Breast epithelium (tissue), 4 donors: ENCODE results near the gene EPHA6. TPM values are rescaled to one million over a fixed set of nuclear protein-coding genes. Genes with fewer than 3 reads are reported as not detected.

ENCODE experiments used
- DNase-seq, 2 donors: peaks; one replicate each; pipeline ENCODE4 v3.0.0-alpha.2; 2019; ENCODE audit warnings: low spot score in 2 of 2
- H3K27ac ChIP-seq, 2 donors: fragments of 200-600 bp; sonication (generic) in 1 of 2; one replicate each; pipeline ENCODE4 v1.5.1; 2016 to 2019; ENCODE audit warnings: mild to moderate bottlenecking in 1 of 2
- H3K27me3 ChIP-seq, 2 donors: fragments of 200-600 bp; sonication (generic) in 1 of 2; one replicate each; pipeline versions ENCODE4 v1.5.1 to v1.6.0; 2017 to 2019; ENCODE audit warnings: control low read depth in 1 of 2, mild to moderate bottlenecking in 1 of 2
- H3K36me3 ChIP-seq: fragments of 200-600 bp; one replicate; pipeline ENCODE4 v1.5.1; 2019
- H3K4me1 ChIP-seq, 2 donors: fragments of 200-600 bp; sonication (generic); one replicate each; pipeline ENCODE4 v1.5.1; 2016 to 2019; ENCODE audit warnings: control low read depth in 1 of 2
- H3K4me3 ChIP-seq, 3 donors: fragments of 200-600 bp; sonication (generic); 1 replicate in 2 of 3; 2 replicates in 1 of 3; pipeline ENCODE4 v1.5.1; 2016 to 2019; ENCODE audit warnings: mild to moderate bottlenecking in 3 of 3, moderate library complexity in 2 of 3
- H3K9me3 ChIP-seq, 2 donors: fragments of 200-600 bp; sonication (generic) in 1 of 2; one replicate each; pipeline ENCODE4 v1.5.1; 2016 to 2019; ENCODE audit warnings: control low read depth in 1 of 2
- CTCF ChIP-seq, 3 donors: fragments of 450-650 bp; IDR thresholded peaks; one replicate each; pipeline ENCODE4 v1.5.1; 2016 to 2017; ENCODE audit warnings: antibody characterized with exemption in 3 of 3, mild to moderate bottlenecking in 3 of 3, moderate library complexity in 3 of 3
- POLR2A ChIP-seq: fragments of 450-650 bp; IDR thresholded peaks from one replicate; pipeline ENCODE4 v1.6.1; 2016; ENCODE audit warnings: antibody characterized with exemption, mild to moderate bottlenecking, moderate library complexity
- POLR2AphosphoS5 ChIP-seq, 3 donors: sonication (generic); formaldehyde crosslinking; IDR thresholded peaks; one replicate each; pipeline ENCODE4 v1.6.1; 2017; ENCODE audit warnings: antibody characterized with exemption in 3 of 3
- intact Hi-C: fragments of 100-400 bp; cut with DNase I; formaldehyde crosslinking; loops from one replicate; pipeline ENCODE4 v1.15.1; 2023; ENCODE audit warnings: low total_unique reads
- total RNA-seq, 3 donors: library from RNA; depleted of rRNA; stranded (reverse); fragments of >200 nt; gene quantifications; one replicate each; pipeline ENCODE4 v1.1.0, GENCODE V29; 2016

Gene EPHA6
- total RNA-seq, 3 donors from 2014 or later = 0.98 to 1.4 (median 1.2) TPM

DNA sequence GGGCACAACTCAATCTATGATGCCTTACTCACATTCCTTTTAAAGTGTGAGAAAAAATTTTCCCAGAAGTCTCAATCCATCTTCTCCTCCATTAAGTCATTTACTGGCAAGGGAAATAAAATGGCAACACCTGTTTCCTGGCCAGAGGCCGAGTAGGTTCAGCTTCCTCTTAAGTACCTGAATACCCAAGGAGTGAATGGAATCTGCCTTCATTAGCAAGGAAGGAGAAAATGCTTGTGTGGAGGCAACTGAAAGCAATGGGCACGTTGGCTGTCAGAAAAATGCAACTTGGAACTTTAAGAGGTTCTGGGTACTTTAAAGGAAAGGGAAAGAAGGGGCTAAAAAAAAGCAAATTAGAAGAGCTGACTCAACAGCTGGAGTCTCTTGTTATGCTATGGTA is 526.5 kb downstream of the EPHA6 start:
- no peak for DNase-seq
- Histone ChIP-seq H3K27me3 (no peaks in the 10 kb centered on the region), H3K9me3 (peaks cover 0 to 3% of the 10 kb centered on the region in 2 donors), H3K4me1 (no peaks in the 10 kb centered on the region), H3K4me3 (no peak overlapping the region), H3K27ac (no peak overlapping the region), H3K36me3 (no peaks in the 10 kb centered on the region)
- TF ChIP-seq CTCF (IDR thresholded peaks at IDR 0.05) (no peak), POLR2AphosphoS5 (IDR thresholded peaks at IDR 0.05) (no peak), POLR2A (no peak)
- intact Hi-C loops = no loop called here

DNA sequence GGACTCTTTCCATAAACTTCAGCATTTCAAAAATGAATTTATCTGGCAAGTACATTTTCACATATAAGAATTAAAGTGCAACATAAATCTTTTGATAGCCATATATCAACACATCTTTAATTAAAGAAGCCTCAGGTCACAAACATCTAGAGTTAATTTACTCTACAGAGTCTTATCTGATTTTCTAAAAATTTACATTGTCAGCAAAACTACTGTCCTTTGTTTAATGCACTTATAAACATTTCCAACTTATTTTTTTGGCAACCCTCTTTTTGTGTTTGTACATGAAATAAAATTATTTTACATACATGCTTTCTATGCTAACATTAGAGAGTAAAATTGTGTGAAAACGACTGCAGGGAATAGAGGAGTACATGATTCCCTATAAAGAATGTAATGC is 533.4 kb downstream of the EPHA6 start:
- no peaks in the 10 kb centered on the region for H3K4me1 ChIP-seq
- no peaks in the 10 kb centered on the region for H3K27me3 ChIP-seq
- no peaks in the 10 kb centered on the region for H3K9me3 ChIP-seq
- intact Hi-C loops = no loop called here
- no peak for DNase-seq
- H3K4me3 ChIP-seq = no peak overlapping the region
- H3K27ac ChIP-seq = no peak overlapping the region
- H3K36me3 ChIP-seq = no peaks in the 10 kb centered on the region
- TF ChIP-seq POLR2AphosphoS5 (IDR thresholded peaks at IDR 0.05) = no peak
- no peak for TF ChIP-seq CTCF (IDR thresholded peaks at IDR 0.05)
- no peak for TF ChIP-seq POLR2A

DNA sequence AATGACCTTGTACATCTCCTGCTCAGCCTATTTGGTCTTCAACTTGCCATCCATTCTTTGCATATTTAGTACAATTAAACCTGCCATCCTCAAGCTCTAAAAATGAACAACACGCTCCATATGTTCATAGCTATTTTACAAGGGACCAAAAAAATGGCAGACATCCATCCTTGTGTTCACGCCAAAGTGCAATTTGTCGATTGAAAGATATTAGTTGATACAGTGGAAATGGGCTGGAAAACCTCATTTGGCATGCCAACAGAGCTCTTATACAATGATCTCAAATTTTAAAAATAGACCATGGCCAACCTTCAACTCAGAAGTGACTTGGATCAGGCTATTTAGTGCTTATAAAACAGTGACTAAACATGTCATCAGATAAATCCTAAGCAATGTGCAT is 536.6 kb downstream of the EPHA6 start:
- peaks cover 8 to 20% of the 10 kb centered on the region in 2 donors for H3K9me3 ChIP-seq
- no peaks in the 10 kb centered on the region for H3K27me3 ChIP-seq
- no peak overlapping the region for H3K4me3 ChIP-seq
- intact Hi-C loops = no loop called here
- no peaks in the 10 kb centered on the region for H3K4me1 ChIP-seq
- DNase-seq = no peak
- H3K36me3 ChIP-seq = no peaks in the 10 kb centered on the region
- TF ChIP-seq CTCF (IDR thresholded peaks at IDR 0.05) = no peak
- no peak for TF ChIP-seq POLR2A
- TF ChIP-seq POLR2AphosphoS5 (IDR thresholded peaks at IDR 0.05) = no peak
- no peak overlapping the region for H3K27ac ChIP-seq

DNA sequence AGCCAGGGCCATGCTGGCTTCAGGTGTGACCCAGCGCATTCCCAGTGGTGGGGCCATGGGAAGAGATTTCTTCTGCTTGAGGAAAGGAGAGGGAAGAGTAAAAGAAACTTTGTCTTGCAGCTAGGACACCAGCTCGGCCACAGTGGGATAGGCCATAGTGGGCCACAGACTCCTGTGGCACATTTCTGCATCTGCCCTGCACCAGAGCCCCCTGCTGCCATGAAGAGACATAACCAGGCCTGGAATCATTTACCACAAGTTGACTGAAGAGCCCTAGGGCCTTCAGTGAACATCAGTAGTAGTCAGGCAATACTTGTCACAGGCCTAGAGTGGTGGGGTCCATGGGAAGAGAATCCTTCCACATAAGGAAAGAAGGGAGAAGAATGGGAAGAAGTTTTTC is 538.8 kb downstream of the EPHA6 start:
- no peak overlapping the region for H3K4me3 ChIP-seq
- intact Hi-C loops = no loop called here
- peaks cover 8 to 20% of the 10 kb centered on the region in 2 donors for H3K9me3 ChIP-seq
- H3K27ac ChIP-seq = no peak overlapping the region
- TF ChIP-seq POLR2AphosphoS5 (IDR thresholded peaks at IDR 0.05) = no peak
- TF ChIP-seq POLR2A = no peak
- no peaks in the 10 kb centered on the region for H3K36me3 ChIP-seq
- DNase-seq = no peak
- H3K27me3 ChIP-seq = no peaks in the 10 kb centered on the region
- H3K4me1 ChIP-seq = no peaks in the 10 kb centered on the region

GRCh38 chr3:97359977-97360376 is 545.6 kb downstream of the EPHA6 start:
- Histone ChIP-seq H3K27me3 (no peaks in the 10 kb centered on the region), H3K27ac (no peak overlapping the region), H3K9me3 (peaks cover 0 to 4% of the 10 kb centered on the region in 2 donors), H3K36me3 (no peaks in the 10 kb centered on the region), H3K4me3 (no peak overlapping the region), H3K4me1 (no peaks in the 10 kb centered on the region)
- TF ChIP-seq POLR2A (no peak), CTCF (IDR thresholded peaks at IDR 0.05) (no peak), POLR2AphosphoS5 (IDR thresholded peaks at IDR 0.05) (no peak)
- no peak for DNase-seq
- intact Hi-C loops = no loop called here

DNA sequence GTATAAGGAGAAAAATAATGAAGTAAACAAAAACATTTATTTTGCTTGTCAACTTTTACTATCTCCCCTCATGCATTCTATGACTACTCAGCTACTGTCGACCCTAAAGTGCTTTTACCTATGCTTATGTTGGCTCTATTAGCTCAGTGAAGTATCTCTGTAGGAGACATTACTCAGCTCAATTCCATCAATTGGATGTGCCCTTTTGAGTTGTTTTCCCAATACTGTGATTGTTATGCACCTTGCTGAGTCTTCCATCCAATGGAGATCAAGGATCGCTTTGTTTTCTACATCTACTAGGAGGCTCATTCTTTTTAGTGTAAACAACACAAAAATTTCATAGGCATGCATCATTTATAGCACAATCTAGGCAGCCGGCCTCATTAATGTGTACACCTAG is 546.4 kb downstream of the EPHA6 start:
- no peaks in the 10 kb centered on the region for H3K27me3 ChIP-seq
- peaks cover 0 to under 1% of the 10 kb centered on the region in 2 donors for H3K9me3 ChIP-seq
- DNase-seq = no peak
- no peak for TF ChIP-seq POLR2AphosphoS5 (IDR thresholded peaks at IDR 0.05)
- no peak for TF ChIP-seq POLR2A
- TF ChIP-seq CTCF (IDR thresholded peaks at IDR 0.05) = no peak
- H3K4me1 ChIP-seq = no peaks in the 10 kb centered on the region
- H3K4me3 ChIP-seq = no peak overlapping the region
- H3K36me3 ChIP-seq = no peaks in the 10 kb centered on the region
- intact Hi-C loops = no loop called here
- no peak overlapping the region for H3K27ac ChIP-seq
